SW480 (cell line): ENCODE measurements around the gene NEK9.
"Not testable (repeated sequence)": the region's sequence is repeated elsewhere in the genome, so short reads cannot be mapped to it uniquely, and the experiment has no call there.

Experiments
- DNase-seq: peaks from one replicate; pipeline ENCODE4 v3.0.0-alpha.2; 2016; ENCODE audit warnings: low spot score

NEK9 gene

DNA sequence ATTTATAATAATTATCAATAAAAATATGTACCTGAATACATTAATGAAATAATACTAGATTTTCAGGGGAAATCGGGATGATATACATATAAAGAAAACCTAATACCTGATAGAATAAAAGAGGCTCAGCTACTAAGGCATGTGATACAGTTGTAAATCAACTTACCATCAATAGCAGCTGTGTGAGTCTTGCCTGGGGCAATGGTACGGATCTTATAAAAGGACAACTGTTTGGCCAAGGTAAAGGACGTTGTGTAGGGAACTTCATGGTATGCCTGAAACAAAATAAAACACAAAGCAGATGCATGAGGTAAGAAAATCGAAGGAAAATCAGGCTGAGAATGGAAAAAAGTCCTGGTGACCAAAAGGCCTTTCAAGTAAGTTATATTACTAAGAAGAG is 25.4 kb downstream of the NEK9 start:
- DNase-seq, result no peak

DNA sequence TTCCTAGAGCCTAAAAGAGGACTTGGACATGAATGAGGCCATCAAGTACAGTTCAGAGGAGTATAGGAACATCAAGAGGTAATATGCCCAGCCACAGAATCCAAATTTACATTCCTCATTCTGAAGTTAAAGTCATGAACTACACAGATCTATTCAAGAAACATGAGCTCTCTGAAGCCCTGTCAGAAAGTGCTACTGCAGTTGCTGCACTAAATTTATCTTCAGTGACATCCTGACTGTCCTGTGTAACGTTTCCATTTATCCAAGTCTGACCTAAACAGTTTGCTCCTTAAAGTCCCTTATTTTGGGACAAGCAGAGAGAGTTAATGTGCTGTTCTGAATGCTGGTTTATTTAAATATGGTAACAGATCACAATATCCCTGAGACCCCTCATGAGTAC is 28.2 kb downstream of the NEK9 start:
- no peak for DNase-seq

DNA sequence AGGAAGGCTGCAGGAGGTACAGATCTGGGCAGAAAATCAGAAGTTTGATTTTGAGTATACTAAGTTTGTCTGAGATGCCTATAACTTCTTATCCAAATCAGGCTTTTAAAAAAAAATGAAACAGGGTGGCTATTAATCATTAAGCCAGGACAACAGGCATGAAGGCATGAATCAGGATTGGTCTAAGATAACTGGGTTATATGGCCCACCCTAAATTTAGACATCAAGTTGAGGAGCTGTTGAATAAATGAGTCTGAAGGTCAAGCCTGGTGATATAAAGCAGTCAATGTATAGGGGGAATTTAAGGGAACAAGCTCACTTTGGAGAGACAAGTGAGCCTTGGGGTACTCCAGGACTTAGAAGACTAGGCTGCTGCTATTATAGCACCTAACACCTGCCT is 28.6 kb downstream of the NEK9 start:
- no peak for DNase-seq

DNA sequence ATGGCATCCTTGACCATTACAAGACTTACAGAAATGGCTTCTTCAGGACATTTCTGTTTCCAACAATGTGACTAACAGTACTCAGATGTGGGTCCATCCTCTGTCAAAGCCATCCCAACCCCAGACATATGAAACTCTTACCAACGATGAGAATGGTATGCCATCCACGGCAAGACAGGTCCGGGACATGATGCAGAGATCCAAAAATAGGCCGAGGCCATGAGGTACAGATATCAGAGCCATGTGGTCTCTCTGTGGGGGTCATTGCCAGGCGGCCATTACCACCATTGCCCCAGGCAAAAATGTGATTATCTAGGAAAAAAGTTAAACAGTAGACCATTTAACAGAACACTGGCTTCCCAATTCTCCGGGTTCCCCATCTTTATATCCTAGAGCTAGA is 29.9 kb downstream of the NEK9 start:
- DNase-seq, result no peak

DNA sequence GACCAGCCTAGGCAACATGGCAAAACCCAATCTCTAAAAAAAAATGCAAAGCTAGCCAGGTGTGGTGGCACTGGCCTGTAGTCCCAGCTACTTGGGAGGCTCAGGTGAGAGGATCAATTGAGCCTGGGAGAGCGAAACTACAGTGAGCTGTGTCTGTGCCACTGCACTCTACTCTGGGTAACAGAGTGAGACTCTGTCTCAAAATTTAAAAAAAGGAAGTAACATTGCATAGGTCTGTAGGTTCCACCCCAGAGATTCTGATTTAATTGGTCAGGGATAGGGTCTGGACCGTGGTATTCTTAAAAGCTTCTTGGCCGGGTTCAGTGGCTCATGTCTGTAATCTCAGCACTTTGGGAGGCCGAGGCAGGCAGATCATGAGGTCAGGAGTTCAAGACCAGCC is 31.2 kb downstream of the NEK9 start:
- DNase-seq, result no peak

DNA sequence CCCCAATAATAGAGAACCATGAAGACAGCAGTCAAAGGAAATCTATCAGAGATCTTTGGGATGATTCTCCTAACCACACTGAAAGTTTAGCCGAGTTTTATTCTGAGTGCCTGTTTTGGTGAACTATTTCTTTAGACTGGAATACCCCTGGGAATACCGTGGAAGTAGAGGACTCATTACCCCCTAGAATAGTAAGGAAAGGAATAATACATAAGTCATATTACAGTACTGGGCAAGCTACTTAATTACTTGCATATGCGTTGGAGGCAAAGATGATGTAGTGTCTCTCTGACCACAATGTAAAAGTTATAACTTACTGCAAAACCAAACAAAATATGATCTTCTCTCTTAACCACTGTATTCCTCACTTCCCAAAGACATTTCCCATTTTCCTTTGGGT is 32.0 kb downstream of the NEK9 start:
- no peak for DNase-seq

DNA sequence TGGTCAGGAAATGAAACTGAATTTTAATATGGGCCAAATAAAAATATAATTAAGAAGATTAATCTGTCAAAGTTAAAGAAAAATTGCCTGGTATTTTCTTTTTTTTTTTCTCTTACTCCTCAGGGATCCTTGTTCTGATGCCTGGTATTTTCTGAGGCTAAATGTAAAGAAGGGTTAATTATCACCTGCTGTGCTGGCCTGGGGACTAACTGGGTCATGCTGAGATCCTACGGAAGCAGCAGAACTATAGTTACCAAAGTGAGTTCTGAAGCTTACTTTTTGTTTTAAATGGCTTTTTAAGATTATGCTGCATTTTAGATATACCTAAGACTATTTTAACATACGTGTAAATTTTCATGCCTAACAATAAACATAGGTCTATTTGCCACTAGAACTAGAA is 34.1 kb downstream of the NEK9 start:
- no peak for DNase-seq

DNA sequence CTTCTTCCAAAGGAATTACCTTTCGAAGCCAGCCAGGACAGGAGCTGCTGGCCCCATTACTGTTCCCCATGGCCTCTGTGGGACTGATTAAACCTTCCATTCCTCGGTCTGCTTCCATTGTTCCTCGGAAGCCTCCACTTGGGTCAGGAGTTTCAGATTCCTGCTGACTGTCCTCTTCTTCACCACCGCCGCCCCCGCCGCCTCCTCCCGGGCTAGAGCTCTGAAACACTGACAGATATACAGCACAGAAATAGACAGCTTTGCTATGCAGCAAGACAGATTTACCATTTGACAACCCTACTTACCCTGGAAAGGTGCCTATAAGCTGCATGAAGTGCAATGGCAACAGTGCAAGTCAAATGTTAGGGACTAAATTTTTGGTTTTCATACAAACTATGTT is 35.6 kb downstream of the NEK9 start:
- DNase-seq, result no peak

DNA sequence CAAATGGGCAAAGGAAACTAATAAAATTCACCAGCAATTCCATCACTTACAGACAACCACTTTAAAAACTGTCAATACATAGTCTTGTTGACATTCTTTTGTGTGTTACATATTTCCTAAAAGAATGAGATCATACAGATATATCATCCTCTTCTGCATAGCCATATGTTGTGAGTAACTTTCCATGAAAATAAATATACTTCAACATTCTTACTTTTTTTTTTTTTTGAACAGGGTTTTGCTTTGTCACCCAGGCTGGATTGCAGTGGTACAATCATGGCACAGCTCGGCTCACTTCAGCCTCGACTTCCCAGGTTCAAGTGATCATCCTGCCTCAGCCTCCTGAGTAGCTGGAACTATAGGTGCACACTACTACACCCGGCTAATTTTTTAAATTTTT is 36.5 kb downstream of the NEK9 start:
- no peak for DNase-seq

DNA sequence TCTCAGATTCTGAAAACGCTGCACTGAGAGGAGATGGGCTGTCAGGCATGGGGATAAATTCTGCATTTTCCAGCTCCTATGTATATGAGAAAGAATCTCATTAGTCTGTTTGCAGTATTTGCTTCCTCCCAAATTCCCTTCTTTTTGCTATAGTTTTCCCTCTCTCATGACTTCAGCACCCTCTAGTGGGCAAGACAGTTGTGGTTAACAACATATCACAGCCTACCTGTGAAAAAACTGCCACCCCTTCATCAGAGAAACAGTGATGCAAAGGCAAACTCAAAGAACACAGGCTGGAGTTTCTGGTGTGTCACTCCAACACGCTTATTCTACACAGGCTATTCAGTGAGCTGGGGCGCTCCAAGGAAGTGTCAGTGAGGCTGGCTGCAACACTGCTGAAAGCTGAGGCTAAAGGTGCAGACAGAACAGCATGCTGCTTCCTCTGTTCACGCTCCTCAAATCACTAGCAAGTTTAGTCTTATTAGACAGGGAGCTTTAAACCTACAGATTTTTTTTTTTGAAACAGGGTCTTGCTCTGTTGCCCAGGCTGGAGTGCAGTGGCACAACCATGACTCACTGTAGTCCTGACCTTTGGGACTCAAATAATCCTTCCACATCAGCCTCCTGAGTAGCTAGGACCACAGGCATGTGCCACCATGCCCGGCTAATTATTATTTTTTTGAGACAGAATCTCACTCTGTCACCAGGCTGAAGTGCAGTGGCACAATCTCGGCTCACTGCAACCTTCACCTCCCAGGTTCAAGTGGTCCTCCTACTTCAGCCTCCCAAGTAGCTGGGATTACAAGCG is 38.1 kb downstream of the NEK9 start:
- peak; percentile 68 for DNase-seq

DNA sequence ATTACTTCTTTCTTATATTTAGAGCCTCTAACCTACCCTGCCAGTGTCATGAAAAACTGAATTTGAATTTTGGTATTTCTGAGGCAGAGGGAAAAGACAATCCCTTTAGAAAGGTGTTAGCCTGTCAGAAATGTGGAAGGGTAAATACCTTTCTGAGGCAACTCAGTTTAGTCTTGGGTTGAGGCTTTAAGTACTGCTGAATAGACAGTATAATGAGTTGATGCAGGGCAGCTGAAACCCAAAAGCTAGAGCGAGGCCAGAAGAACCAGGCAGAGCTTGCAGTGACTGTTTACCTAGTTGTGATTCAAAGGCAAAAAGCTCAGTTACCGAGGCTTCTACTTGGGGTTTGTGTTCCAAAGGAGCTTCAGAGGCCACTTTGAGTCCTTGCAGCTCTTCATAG is 38.7 kb downstream of the NEK9 start:
- no peak for DNase-seq

DNA sequence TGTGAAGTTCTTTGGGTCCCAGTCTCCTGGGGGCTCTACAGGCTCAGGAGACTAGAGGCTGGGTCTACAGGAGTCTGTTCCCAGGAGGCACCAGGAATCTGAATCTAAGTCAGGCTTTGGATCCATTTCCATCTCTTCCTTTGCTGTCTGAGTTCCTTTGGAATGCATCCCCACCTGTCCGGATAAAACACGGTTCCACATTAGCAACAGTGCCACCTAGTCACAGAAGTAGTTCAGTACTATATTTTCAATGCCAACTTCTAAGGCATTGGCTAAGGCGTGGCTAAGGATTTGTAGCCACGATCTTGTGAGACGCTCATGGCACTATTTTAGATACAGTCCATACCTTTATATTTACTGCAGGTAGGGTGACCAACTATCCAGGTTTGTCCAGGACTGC is 42.3 kb downstream of the NEK9 start:
- DNase-seq, result peak; percentile 22

DNA sequence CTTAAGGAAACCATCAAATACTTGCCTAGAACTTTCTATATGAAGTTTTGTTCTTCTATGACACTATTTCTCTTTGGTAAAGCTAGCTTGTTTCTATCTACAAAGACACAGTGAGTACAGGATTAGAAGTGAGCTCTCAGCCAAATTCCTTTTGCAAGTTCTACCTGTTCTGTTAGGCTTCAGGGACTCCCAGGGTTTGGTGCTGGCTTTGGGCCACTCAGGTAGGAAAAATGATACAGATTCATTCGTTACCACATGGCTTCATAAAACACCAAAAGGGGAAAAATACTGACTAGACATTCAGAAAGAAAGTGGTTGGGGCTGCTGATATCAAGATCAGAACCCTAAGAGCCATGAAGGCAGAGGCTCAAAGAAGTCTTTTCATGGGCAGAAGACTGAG is 43.6 kb downstream of the NEK9 start:
- no peak for DNase-seq

DNA sequence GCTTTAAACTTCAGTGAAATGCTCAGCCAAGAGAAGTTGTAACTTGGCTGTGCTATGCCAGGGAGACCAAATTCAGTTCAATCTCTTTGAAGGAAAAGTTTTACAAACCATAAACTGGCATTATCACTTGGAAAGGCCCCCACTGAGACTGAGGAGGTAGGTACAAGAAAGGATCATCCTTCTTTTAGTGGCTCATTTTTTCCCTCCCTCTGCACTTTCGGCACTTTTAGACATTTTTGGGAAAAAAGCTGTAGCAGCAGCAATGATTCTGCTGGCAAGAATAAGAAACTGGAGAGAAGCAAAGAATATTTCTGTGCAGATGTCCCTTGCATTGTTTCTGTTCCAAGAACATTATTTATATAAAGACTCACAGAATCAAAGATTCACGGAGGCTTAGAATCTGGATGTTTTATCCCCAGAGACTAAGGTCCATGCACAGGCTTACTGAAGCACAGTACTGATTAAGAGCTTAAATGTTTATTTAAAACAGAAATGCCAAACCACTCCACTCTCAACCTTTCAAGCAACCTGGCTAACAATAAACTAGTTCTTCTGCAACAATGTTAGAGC is 45.1 kb downstream of the NEK9 start:
- DNase-seq, result no peak

DNA sequence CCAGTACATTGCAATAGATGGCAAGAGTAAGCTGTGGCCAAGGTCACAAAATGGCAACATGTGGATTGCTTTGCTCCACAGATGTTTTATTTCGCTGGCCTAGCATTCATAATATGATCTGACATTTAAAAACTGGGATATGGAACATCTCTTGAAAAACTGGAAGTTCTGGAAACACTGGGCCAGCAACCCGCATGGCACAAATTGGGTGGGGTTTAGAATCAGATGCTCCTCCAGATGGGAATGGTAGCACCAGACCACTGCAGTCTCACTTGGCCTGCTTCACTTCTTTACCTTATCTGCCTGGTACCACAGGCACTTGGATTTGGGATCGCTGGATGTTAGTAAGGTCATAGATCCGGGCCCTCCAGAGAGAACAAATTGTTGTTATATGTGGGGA is 47.3 kb downstream of the NEK9 start:
- no peak for DNase-seq

DNA sequence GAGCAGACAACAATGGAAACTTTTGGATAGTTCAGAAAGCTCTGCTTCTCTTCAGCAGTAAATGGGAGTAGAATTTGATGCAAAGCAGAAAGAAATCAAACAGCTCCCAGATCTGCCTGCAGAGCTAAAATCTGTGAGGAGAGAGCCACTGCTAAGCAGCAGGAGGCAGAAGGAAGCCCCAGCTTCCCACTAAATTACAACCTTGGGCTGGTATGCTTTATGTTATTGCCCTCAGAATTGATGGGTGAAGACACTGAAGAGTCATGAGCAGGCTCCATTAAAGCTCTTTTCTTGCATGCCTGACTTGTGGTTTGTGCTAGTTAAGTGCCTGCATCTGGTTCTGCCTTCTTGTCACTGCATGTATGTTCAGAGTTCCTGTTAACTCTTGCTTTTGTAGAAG is 49.1 kb downstream of the NEK9 start:
- no peak for DNase-seq

DNA sequence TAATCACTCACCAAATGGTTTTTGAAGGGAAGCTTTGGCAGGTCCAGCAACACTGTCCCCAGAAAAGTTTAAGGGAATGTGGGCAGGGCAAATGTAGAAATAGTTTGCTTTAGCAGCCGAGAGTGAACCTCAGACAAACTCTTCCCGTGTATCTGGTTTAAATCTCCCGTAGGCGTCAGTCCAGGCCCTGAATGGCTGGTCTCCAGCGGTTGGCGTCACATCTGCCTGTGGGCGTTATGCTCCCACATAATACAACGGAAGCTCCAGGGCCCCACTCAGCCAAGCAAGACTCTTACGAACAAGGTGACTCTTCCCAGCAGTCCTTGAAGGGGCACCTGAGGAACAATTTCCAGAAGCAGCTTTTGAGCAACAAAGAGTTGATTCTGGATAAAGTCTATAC is 56.5 kb downstream of the NEK9 start:
- DNase-seq, result no peak

DNA sequence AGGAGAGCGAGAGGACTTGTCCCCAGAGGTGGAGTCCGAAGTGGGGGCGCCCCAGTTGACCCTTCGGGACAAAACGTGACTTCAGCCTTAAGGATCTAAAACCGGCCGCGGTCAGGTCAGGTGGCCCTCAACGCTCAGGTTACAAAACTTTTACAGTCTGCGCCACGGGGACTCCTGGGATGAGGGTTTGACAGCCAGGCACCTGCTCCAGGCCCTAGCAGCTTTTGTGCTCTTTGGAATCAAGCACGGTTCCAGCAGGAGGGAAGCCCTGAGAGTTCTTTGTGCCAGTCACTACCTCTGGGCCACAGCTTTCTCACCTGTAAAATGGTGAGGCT is 57.1 kb downstream of the NEK9 start:
- DNase-seq, result no peak

DNA sequence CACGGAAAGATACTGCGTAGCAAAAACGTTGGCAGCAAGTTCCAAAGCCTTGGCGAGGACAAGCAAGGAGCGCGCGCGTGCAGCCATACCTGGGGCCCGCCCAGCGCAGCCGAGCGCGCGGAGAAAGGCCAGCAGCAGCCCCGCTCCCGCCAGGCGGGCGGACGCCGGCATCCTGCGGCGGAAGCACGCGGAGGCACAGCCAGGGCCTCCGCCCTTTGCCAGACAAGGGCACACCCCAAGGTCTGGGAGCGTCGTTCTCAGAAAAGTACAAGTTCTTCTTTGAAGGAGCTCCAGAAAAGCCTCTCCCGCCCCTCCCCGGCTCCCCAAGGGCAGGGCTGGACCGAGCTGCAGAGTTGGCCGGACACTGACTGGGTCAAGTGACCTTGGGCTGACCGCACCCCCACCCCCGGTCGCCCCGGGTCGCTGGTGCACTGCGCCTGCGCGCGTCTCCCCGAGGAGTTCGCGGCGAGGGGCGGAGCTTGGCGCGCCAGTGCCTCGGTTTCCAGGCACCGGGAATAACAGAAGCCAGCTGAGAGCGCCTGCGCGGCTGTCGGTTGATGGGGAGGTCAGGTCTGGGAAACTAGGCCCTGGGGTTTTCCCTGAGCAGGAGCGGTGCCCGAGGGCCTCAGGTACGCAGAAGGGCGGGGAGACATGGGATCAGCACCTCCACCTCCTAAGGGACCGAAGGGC is 57.6 kb downstream of the NEK9 start, which contains the start of gene ZC2HC1C:
TSS of gene ZC2HC1C (plus strand) at position 521 of the 690 bp plus-strand sequence. CDS start 933 bp downstream, outside the sequence.
- peak; percentile 89 for DNase-seq

DNA sequence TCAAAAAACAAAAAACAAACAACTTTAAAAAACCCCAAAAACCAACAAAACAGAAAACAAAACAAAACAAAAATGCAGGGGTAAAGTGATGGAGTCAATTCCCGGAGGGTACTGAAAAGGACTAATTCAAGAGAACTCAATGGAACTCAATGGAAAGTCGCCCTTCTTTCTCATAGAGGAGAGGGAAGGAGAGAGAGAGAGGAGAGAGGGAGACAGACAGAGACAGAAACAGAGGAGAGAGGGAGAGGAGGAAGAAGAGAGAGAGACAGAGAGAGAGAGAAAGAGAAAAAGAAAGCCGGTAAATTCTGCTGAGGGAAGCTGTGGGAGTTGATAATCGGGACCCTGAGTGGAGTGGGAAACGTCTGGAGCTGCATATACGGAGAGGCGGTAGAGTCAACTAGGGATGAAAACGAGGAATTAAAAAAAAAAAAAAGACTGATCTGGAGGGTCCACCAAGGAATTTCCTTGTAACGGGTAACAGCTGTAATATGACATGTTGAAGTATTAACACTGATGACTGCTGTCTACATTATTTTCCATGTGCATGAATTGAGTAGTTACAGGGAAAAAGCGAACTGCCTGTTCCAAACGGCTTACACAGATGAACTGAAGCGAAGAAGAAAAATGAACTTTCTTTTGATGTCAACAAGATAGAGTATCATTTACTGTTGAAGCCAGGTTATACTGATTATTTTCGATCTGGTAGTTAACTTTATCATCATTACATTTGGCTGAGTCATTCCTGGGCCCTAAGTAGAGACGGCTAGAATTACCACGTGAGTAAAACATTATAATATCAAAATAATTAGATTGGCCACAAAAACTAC is 58.3 kb downstream of the NEK9 start:
- DNase-seq, result no peak

DNA sequence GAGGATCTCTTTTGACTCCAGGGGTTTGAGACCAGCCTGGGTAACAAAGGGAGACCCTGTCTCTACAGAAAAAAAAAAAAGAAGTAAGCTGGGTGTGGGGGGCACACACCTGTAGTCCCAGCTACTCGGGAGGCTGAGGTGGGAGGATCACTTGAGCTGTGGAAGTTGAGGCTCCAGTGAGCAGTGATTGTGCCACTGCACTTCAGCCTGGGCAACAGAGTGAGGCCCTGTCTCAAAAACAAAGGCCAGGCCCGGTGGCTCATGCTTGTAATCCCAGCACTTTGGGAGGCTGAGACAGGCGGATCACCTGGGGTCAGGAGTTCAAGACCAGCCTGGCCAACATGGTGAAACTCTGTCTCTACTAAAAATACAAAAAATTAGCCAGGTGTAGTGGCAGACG is 59.1 kb downstream of the NEK9 start:
- not testable (repeated sequence) for DNase-seq

DNA sequence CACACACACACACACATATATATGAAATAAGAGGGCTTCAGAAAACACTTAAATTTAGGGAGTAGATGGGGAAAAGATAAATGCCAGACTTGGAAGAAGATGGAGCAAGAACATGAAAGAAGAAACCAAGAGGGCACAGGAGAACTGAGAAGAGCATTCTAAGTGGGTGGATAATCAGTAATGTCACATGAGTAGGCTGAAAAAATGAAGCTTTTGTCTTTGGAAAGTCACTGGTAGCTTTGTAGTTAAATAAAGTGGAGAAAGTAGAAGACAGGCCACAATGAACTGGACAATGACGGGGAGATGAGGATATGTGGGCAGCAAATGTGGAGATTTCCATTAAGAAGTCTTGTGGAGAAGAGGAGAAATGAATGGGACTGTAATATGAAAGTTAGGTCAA is 59.6 kb downstream of the NEK9 start:
- no peak for DNase-seq

DNA sequence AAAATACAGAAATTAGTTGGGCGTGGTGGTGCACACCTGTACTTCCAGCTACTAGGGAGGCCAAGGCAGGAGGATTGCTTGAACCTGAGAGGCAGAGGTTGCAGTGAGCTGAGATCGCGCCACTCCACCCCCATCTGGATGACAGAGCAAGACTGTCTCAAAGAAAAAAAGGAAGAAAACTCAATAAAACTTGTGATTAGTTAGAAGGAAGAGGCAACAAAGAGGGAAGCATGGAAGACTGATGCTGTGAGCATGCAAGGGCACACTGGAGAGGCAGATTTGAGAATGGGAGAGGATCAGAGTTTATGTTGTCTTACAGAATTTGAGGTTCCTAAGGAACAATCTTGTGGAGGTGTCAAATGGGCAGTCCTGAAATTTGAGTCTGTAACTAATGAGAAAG is 60.2 kb downstream of the NEK9 start:
- no peak for DNase-seq
